Spleen (tissue), 7 donors: ENCODE data around the gene MYO16.

ENCODE experiments used
- CTCF ChIP-seq, 11 experiments: fragments of 200-600 bp in 7 of 11; fragments of 450-650 bp in 4 of 11; sonication (generic) in 4 of 11; IDR thresholded peaks in 8 of 11; conservative IDR thresholded peaks in 3 of 11; 1 replicate in 7 of 11; 2 replicates in 4 of 11; pipeline versions ENCODE4 v1.4.0 to v1.8.0; 2016 to 2021; ENCODE audit warnings: antibody characterized with exemption in 11 of 11, inconsistent platforms in 4 of 11, mild to moderate bottlenecking in 1 of 11
- POLR2A ChIP-seq, 3 donors: fragments of 450-650 bp; IDR thresholded peaks; one replicate each; pipeline ENCODE4 v1.5.1; 2017; ENCODE audit warnings: antibody characterized with exemption in 3 of 3, mild to moderate bottlenecking in 1 of 3
- POLR2AphosphoS5 ChIP-seq, 3 donors: sonication (generic); formaldehyde crosslinking; IDR thresholded peaks; one replicate each; pipeline ENCODE4 v1.5.1; 2017; ENCODE audit warnings: antibody characterized with exemption in 3 of 3
- donor health status: DM: no; HTN: no; CAD: no; lungs with moderate emphysema.
- donor health status: DM: no; HTN: no; CAD: no.
- donor health status: DM: no; HTN: no; CAD: no.

- TF ChIP-seq CTCF (IDR thresholded peaks at IDR 0.05 in 8 of 11, conservative IDR thresholded peaks at IDR 0.05 in 3 of 11), result no peak
- TF ChIP-seq POLR2A (IDR thresholded peaks at IDR 0.05), result no peak
- TF ChIP-seq POLR2AphosphoS5 (IDR thresholded peaks at IDR 0.05), result no peak
Measured at GRCh38 chr13:108933061-108933460, 303.6 kb downstream of the MYO16 start.
